GM19351 (cell line): ENCODE measurements around the gene SHISA2.

ENCODE experiments used
- ATAC-seq: cut with Tn5 transposase; IDR thresholded peaks from one replicate; pipeline ENCODE4 v1.9.1; 2021; ENCODE audit warnings: mild to moderate bottlenecking, moderate library complexity; ENCODE audit not compliant: unreplicated experiment

Gene SHISA2

GRCh38 chr13:26019881-26020870, 31.6 kb downstream of the SHISA2 start:
- ATAC-seq = no peak

DNA sequence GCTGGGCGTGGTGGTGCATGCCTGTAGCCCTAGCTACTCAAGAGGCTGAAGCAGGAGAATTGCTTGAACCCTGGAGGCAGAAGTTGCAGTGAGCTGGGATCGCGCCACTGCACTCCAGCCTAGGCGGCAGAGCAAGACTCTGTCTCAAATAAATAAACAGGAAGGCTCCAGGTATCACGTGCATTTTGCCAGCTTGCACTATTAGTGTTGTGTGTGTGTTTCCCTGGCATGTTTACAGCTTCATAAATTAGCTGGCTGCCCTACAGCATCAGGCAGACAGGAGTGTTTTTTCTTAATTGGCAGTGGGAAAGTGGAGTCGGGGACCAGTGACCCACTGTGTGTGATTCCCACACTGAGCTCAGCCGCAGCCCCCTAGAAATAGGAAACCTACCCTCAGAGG, 32.6 kb downstream of the SHISA2 start:
- no peak for ATAC-seq

DNA sequence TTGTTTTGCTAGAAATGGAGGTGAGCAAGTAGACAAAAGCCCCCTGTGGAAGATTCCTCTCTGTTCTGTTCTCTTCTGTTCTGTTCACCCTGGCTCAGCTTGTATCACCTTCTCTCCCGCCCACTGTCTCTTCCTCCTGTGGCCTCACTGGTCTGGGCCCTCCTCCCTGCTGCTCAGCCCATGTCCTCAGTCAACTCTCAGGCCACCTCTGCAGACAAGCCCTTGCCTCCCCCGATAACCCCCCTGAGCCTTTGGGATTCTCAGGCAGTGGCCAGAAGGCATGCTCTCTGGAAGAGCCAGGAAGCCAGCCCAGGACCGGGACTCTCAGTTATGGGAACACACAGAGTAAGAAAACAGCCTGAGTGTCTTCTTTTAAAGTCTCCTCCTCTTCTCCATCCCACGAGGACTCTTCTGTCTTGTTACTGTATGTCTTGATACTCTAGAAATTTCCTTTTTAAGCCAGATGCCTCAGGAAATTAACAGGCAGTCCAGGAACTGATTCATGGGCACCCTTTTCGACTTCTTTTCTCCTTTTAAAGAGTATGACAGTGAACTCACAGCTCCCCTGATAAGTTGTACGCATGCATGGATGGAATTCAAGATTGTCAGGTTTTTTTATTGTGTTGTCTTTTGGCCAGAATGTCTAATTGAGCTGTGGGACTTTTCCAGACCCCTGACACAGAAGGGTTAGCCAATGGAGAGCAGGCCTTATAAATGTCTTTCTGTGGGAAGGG, 33.7 kb downstream of the SHISA2 start:
- no peak for ATAC-seq

GRCh38 chr13:26017196-26017921, 34.5 kb downstream of the SHISA2 start:
- no peak for ATAC-seq

DNA sequence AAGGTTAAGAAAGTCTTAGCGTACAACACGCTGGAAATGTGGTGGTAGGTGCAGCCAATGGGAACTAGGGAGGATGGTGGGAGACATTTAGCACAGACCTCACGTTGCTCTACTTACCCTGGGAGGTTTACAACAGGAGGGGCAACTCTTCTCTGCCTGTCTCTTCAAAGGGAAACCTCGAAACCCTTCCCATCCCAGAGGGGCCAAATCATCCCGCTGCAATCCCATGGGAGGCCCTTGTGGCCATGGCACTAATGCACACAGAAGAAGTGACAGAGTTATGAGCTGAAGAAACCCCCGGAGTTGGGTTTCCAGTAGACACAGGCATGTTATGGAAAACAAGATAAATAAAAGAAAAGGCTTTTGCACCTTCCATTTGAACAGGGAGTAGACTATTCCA, 35.6 kb downstream of the SHISA2 start:
- ATAC-seq = no peak

- ATAC-seq = no peak
Observed at GRCh38 chr13:26015271-26016125, 36.3 kb downstream of the SHISA2 start.

DNA sequence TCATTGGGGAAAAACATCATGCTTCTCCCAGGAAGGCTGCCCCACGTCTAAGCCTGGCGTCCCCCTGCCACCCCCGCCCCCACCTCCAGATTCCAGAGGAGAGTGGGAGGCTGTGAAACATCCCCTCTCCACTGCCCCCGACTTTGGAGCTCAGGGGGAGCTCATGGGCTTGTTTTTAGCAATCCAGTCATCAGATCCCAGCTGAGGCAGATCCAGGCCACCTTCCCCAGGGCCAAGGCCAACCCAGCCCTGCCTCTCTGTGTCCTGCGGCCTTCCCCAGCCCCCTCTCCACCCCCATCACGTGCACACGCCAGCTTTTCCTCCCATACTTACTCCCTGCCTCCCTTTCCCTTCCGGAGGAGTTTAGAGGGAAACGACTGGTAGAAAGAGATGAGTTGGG, 38.8 kb downstream of the SHISA2 start:
- ATAC-seq = no peak

DNA sequence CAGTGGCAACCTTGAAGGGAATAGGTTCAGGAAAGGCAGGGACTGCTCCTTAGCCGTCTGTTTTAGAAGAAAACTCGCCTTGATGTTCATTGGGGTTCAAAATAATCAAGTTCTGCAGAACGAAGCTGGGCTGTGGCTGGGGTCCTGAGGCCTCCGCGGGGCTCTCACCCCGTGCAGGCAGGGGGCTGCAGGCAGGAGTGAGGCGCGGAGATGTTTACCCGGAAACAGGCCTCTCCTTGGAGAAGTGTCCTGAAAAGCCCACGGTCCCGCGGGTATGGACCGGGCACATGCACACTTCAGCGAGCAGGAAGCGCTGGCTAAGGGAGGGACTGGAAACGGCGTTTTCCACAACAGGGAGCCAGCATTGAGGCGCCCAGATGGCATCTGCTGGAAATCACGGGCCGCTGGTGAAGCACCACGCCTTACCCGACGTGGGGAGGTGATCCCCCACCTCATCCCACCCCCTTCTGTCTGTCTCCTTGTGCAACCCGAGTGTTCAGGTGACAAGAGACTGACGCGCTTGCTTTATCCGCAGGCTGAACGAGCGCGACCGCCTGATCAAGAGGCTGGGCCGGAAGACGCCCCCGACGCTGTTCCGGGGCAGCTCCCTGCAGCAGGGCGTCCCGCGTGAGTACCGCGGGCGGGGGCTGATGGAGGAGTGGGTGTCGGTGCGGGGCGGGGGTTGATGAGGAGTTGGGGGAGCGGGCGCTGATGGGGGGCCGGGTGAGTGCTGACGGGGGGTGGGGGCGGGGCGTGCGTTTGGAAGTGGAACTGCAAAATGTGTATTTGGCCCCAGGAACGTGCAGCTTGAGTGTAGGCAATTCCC, 39.6 kb downstream of the SHISA2 start:
- ATAC-seq = no peak

GRCh38 chr13:26011208-26011573, 40.6 kb downstream of the SHISA2 start:
- no peak for ATAC-seq

- ATAC-seq = no peak
Observed at GRCh38 chr13:26010487-26011207, 41.2 kb downstream of the SHISA2 start.

GRCh38 chr13:26007261-26008125, 44.3 kb downstream of the SHISA2 start:
- no peak for ATAC-seq
